ENCODE data around the gene SEPTIN5. TPM values are rescaled to one million over a fixed set of nuclear protein-coding genes. Genes with fewer than 3 reads are reported as not detected.
A peak's percentile ranks its signal among the peaks of the same experiment; 100 is the strongest.

SEPTIN5 gene
- total and polyA plus RNA-seq, 9 of the 15 experiments (the other 6 are each of a cell fraction or from before 2014, with no cell fraction given) = 0.03 to 195 (median 119) TPM

- TF ChIP-seq CHD7 (IDR thresholded peaks at IDR 0.05; ENCODE audit: low read depth, low read length) (peak; percentile 69), ZNF398 (CRISPR knock-in tag; IDR thresholded peaks at IDR 0.05) (no peak), NR1H2 (CRISPR knock-in tag; IDR thresholded peaks at IDR 0.05) (no peak), RHOXF2B (CRISPR knock-in tag; conservative IDR thresholded peaks at IDR 0.05) (no peak), ZNF592 (IDR thresholded peaks at IDR 0.05) (no peak), RAD21 (CRISPR knock-in tag; conservative IDR thresholded peaks at IDR 0.05 in 1 of 2, IDR thresholded peaks at IDR 0.05 in 1 of 2) (peak in 1 of 2 experiments; percentile 93; a peak in 2 of 4 replicates), HSF4 (CRISPR knock-in tag; IDR thresholded peaks at IDR 0.05; ENCODE audit: borderline replicate concordance) (no peak), BCL6 (CRISPR knock-in tag; IDR thresholded peaks at IDR 0.05) (no peak), SETDB1 (IDR thresholded peaks at IDR 0.05; ENCODE audit: low read length) (peak; percentile 41)
These were observed 9.9 kb downstream of the SEPTIN5 start (continued) for GRCh38 chr22:19723983-19724827.
